ENCODE results near the gene POMT2. TPM values are rescaled to one million over a fixed set of nuclear protein-coding genes. Genes with fewer than 3 reads are reported as not detected.

Gene POMT2
- total RNA-seq, 1 donor from 2014 or later = 36.5 TPM

DNA sequence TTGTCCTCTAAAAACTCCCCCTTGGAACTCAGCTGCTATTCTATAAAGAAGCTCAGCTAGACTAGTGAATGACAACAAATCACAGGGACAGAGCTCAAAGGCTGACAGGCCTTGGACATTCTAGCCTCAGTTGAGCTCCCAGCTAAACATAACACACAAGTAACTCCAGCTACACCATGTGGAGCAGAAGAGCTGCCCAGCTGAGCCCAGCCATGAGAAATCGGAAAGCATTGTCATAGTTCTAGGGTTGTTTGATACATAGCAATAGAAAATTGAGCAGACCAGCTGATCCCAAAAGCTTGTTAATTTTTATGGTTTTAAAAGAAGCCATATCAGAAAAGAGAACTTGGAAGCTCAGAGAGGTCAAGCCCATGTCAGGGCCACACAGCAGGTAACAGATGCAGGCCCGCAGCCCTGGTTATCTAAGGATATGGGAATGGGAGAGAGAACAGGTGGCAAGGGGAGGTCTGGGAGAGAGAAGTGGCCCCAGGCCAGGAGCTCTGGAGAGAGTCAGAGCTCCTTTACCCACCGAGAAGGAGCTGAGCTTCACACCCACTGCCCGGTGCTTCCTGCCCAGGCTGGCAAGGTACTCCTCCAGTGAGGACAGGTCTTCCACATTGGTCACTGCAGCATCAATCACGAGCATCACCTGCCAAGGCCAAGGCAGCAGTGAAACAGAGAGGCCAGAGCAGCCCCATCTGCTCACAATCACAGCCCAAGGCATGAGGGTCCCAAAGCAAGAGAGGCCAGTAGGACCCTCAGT is 52.6 kb downstream of the POMT2 start:
- DNase-seq (ENCODE audit: low spot score) = no peak

DNA sequence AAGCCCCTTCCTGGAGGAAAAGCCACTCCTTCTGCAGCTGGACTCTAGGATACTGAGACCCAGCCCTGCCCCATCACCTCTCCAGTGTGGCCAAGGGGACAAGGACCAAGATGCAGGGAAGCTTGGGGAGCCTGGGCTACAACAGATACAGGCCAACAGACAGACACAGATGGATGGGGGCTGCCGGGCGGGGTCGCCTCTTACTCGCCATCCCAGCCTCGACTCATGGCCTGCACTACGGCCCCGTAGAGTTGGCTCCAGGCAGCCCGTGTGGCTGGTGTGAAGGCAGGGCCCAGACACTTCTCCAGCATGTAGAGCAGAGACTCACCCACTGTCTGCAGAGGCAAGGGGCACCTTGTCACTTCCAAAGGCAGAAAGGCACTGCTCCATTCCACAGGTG is 54.3 kb downstream of the POMT2 start:
- no peak for DNase-seq (ENCODE audit: low spot score)

DNA sequence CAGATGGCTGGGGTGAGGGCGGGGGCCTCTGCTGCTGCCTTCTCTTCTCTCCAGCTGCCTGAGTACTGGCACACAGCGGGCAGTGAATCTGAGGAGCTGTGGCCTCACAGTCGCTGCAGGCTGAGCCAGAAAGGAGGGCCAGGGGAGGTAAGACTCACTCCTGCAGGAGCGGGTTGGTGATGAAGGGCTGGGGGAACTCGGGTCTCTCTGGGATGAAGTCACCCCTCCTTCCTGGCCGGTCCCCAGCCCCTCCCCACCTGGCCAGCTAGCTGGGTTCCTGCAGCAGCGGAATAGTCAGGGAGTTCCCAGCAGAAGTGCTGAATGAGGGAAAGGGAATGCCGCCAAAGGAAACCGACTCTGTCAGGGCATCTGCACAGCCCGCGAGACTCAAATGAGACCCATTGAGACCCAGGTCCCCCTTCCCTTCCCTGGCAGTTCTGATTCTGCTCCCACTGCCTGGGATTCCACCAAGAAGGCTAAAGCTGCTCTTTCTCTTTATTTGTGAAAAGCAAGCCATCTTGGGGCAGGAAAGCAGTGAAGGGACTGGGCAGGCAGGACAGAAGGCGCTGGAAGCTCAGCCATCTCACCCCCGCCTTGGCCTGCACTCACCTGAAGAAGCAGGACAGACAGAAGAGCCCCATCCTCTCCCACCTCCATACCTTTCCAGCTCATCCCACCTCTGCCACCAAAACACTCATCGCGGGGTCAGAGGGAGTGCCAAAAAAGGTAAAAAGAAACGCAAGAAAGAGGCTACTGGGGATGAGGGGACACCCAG is 54.9 kb downstream of the POMT2 start:
- DNase-seq (ENCODE audit: low spot score) = no peak

DNA sequence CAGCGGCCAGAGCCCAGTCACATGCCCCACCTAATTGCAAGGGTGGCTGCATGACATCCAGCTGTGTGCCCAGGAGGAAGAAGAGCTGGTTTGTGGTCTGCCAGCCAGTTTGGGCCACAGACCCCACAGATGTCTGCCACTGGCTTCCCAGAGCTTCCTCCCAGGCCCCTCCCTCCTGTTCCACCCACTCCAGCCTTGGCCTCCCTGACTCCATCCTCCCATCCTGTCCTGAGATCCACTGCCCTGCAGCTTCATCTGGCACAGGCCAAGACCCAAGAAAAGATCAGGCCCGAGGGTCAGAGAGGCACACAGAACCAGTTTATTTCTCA is 55.5 kb downstream of the POMT2 start:
- no peak for DNase-seq (ENCODE audit: low spot score)

DNA sequence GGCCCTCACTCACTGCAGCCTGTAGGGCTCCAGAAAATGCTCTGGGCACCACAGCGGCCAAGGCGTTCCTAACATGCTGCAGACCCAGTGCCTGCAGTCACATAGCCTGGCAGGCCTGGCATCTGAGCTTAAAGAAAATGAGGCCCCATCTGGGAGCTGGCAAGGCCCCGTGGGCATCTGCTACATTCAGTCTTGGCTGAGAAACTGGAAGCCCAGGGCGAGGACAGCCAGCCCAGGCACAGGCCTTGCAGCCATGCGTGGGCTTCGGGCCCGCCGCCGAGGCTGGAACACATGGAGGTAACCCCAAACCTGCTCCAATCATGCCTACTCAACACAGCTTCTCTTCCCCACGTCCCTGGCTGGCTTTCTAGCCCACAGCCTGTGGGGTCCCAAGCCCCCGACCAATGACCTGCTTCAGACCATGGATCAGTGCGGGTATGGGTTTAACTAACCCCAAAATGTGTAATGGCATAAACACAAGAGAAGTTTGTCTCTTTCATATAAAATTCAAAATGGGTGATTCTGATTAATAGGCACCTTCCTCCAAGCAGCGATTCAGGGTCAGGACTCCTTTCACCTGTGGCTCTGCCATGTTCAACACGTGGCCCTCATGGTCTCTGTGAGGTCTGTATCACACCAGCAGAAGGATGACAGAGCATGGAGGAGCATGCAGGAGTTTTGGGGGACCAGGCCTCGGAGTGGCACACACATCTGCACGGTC is 56.1 kb downstream of the POMT2 start:
- no peak for DNase-seq (ENCODE audit: low spot score)

DNA sequence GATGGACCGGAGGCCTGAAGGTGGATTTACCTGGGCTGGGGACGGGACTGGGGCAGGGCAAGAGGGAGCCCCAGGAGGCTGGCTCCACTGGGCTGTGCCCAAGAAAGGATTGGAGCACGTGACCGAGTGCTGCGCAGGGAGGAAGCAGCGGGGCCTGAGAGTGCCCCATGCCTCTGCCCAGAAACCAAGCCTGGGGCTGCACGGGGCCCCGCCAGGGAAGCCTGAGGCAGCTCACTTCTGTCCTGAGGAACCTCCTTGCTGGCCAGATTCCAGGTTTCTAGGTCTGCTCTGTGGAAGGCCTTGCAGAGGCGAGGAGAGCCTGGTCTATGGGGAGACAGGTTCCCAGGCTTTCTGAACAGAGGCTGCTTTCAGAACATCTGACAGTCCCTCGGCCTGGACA is 60.1 kb downstream of the POMT2 start:
- no peak for DNase-seq (ENCODE audit: low spot score)

DNA sequence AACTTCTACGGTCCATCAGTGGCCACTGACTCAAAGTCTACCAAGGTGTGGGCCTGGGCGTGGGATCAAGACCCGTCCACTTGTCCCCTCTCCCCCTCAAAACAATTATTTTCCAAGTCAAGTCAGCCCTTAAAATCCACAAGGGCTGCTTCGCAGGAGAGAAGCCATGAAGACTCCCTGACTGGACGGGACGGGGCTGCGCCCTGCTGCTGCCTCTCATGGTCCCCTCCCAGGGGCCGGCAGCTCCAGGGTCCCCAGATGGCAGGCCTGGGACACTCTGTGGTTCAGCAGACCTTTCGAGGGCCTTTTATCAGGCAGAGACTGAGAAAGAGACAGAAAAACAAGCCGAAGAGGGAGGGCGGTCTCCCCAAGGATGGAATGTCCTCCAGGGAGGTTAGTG is 60.5 kb downstream of the POMT2 start:
- DNase-seq (ENCODE audit: low spot score) = no peak

DNA sequence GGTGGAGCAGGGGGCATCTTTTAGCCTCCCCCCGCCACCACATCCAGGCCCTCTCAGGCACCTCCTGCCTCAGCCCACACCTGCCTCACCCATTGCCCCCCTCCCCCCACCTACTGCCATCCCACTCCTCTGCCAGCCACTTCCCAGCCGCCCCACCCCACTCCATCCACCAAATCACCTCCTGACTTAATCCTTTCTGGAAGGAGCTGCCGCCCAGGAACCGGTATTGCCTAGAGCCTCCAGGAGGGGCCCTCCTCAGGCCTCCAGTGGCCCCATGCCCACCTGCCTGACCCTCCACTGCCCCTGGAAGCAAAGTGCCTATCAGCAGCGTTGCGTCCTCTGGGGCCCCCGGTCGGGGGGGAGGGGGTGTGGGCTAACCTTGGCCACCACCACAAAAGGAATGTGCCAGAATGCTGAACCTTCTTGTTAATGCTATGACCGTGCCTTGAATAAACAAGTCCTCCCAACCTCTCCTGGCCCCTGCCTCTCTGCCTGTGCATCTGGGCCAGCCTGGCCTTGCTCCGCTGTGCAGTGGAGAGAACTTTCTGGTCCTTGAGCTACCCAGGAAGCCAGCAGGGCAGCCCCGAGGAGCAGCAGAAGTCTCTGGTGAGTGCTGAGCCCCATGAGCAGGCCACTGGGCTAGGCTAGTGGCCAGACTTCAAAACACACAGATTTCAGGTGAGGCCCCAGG is 61.5 kb downstream of the POMT2 start:
- DNase-seq (ENCODE audit: low spot score) = no peak

DNA sequence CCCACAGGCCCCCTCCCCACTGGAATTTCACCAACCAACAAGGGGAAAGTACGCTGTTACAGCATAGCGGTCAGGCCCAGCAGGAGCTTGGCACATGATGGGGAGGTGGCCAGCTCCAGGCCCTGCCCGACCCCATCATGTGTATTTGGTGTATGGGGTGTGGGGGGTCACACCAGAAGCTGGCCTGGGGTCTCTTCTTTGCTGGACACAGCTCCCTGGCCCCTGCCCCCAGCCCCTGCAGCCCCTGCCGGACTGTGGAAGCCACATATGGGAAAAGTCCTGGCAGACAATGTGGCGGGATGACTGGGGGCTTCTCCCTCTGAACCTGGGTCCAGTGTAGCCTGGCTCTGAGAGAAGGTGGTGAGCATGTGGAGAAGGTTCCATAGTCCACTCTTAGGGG is 62.1 kb downstream of the POMT2 start:
- no peak for DNase-seq (ENCODE audit: low spot score)

DNA sequence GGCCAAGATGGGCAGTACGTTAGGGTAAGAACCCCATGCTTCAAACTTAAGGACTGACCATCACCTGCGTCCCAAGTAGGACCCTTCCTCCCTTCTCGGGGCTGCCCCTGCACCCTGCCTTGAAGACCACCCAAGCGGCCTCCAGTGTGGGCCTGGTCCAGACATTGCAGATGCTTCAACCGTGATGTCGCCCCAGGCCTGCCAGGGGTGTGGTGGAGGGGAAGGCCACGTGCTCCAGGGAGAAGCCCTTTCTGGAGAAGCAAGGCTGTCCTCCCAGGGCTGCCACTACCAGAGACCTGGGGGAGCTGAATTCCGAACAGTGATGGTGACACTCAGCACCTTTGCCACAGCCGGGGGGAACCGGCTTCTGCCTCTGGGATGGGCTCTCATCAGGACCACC is 63.0 kb downstream of the POMT2 start:
- no peak for DNase-seq (ENCODE audit: low spot score)

DNA sequence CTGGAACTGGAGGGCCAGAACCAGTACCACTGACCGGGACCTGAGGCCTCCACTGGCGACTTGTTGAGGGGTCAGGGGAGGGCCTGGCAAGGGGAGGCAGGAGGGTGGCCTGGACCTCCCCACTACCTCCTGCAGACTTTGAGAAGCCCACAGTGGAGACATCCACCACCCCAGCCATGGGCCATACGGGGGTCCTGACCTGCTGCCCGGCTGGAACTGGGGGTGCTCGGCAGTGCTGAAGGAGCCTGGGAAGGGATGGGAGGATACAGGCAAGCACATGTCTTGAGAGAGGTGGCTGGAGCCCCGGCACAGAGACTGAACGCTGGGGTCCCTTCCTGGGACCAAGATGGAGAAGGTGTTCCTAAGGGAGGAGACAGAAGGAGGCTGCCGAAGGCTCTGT is 64.0 kb downstream of the POMT2 start:
- no peak for DNase-seq (ENCODE audit: low spot score)

DNA sequence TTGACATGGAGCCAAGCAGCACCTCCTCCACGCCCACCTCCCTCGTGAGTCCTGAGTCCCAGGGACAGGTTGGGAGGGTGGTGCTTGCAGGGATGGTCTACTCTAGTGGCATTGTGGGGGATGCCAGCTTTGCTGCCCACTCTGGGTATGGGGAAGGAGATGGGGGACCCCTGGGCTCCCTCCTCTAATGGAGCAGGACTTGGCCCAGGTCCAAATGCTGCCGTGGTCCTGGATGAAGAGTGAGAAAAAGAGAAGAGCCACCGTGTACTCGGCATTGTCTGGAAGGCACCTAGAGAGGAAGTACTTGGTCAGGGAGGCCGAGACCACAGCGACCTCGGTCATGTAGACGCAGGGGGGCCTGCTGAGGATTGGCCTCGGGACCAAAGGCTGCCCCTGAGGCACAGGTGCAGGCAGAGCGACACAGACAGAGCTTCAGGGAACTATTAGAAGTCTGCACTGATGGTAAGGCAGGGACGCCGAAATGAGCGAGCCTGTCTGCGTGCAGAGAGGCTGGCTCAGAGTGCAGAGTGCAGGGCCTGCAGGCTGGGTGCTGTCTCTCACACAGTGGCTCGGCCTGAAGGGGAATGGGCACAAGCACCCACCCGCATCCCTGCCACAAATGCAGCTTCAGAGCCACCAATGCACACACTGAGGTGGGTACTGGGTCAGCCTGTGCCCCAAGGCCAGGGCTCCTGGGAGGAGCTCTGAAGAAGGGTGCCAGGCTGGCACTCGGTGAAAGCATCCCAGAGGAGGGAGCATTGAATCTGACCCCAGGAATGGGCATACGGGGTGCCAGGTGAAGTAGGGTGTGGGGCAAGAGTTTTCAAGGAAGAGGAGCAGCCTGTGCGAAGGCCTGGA is 67.1 kb downstream of the POMT2 start:
- no peak for DNase-seq (ENCODE audit: low spot score)

DNA sequence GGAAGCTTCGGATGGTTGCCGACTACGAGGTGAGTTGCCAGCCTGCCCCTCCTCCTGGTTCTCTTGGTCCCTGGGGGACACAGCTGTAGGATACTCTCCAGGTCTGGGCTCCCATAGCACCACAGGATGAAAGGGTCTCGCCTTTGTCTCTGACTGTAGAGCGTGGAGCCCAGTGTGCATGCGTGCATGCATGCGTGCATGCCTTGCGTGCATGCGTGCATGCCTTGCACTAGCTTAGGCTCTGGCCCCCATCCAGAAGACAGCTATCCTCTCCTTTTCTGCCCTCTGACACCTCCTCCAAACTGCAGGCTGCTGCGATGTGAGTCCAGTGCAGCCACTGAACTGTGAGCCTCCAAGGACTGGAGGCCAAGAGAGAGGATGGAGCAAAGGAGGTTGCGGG is 68.8 kb downstream of the POMT2 start:
- DNase-seq (ENCODE audit: low spot score) = no peak

DNA sequence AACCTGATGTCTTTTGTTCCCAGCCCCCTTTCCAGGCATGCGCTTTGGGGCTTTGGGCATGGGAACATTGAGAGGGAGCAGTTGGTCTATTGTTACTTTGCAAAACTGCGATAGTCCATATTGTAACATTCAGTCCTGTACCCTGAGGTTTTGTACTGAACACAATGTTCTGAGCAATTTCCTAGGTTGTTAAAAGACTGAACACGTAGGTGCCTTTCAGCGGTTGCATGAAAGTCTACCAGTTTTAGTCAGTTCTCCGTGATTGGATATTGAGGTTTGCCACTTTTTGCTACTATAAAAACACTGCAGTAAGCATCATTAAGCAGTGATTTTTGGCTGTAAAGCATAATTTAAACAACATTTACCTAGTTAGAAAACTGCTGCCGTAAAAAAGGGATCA is 69.8 kb downstream of the POMT2 start:
- no peak for DNase-seq (ENCODE audit: low spot score)

DNA sequence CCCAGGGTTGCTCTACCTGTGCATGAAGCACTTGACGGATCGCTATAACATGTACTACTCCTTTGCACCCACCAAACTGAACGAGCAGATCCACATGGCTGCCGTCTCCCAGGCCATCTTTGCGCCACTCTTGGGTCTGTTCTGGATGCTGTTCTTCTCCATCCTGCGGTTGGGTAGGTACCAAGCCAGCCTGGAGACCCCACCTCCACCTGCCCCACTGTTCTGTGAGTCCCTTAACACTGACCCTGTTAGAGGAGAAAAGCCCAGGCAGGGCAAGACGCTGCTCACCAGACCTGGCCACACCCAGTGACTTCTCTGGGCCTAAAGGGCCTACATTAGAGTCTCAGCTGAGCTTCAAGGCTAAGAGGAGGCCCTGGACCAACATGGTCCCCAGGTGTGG is 71.4 kb downstream of the POMT2 start:
- no peak for DNase-seq (ENCODE audit: low spot score)

DNA sequence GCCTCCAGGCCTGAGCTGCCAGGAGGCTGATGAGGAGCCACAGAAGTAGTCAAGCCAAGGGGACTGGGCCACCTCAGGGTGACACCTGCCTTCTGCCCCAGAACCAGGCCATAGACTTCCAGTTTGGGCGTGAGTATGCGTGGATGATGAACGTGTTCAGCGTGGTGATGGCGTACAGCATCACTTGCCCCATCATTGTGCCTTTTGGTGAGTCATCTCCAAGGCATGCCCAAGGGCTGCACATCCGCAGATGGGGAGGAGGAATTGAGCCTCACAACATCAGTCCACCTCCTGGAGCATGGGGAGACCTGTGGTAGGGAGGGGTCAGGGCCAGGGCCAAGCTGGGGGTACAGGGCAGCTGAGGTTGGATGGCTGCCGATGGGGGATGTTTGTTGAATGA is 72.0 kb downstream of the POMT2 start:
- no peak for DNase-seq (ENCODE audit: low spot score)

DNA sequence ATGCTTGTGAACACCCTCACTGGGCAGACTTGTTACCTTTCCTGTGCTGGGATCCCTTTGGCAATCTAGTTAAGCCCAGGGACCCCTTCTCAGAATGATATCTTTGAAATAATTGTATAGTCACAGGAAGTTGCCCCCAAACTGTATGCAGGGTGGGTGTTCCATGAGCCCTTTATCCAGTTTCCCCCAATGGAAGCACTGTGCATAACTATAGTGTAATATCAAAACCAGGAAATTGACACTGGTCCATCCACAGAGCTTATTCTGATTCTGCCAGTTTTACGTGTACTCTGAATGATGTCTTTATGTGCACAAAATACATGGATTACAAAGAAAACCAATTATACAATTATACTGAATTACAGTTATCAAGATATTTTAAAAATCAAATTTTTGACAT is 73.9 kb downstream of the POMT2 start:
- DNase-seq (ENCODE audit: low spot score) = no peak

DNA sequence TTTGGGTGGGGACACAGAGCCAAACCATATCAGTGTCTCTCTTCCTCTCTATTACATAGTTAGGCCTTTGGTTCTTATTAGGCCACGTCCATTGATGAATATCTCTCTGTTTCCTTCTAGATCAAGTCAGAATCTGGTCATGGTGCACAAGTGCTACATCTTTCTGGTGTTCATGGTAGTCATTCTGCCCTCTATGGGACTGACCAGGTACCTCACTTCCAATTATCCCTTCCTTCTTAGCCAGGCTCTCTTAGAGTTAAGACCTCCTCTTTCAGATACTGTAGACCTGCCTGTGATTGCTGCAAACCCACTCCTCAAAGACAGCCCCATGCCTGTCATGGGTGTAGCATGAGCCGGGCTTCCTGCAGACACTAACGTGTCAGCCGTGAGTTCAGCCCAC is 74.9 kb downstream of the POMT2 start:
- no peak for DNase-seq (ENCODE audit: low spot score)

DNA sequence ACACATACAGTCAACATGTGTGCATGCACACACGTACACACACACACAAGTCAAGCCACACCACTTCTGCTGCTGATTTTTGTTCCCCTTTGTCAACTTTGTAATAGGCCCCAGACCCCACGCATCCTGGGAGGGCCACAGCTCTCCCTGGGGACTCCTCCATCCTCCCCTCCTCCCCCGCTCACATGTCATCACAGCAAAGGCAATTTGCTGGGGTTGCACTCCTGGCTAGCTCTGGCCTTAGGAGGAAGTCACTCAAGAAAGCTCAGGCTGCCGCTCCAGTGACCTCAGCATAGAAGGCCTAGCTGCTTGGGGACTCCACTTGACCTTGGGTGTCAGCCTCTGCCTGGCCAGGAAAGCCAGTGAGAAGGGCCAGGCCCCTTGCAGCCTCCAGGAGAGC is 76.8 kb downstream of the POMT2 start:
- no peak for DNase-seq (ENCODE audit: low spot score)

DNA sequence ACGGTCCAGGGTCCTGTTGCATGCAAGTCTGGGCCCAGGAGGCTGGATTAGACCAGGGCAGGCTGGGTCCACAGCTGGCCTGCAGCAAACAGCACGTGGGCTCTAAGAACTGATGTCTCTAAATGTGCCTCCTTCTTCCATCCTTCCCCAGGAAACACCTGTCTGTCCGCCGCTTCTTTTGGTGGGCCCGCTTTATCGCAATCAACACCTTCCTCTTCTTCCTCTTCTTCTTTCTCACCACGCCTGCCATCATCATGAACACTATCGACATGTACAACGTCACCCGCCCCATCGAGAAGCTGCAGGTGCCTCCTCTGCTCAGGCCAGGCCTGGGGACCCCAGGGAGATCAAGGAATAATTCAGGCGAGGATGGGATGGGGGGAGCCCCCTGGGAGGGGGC is 77.9 kb downstream of the POMT2 start:
- DNase-seq (ENCODE audit: low spot score) = no peak

DNA sequence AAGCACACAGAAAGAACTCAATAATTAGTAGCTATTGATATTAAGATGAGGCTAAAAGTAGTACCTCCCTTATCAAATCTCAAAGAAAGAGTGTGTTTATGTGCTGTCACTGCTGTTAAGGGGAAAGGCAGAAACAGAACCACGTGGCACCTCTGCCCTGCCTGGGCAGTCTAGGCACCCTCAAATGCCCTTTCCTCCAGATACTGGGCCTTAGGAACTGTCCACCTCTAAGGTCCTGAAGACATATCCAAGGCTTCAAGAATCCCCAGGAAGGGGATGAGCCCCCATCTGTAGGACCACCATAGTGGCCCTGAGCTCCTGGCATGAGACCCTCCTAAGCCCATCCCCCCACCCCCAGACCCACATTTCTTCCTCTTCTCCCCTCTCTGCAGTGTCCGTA is 78.7 kb downstream of the POMT2 start:
- no peak for DNase-seq (ENCODE audit: low spot score)
